ENCODE data around the gene FRMD4A.
A peak's percentile ranks its signal among the peaks of the same experiment; 100 is the strongest.
"Not testable (repeated sequence)": the region's sequence is repeated elsewhere in the genome, so short reads cannot be mapped to it uniquely, and the experiment has no call there.

The FRMD4A gene

DNA sequence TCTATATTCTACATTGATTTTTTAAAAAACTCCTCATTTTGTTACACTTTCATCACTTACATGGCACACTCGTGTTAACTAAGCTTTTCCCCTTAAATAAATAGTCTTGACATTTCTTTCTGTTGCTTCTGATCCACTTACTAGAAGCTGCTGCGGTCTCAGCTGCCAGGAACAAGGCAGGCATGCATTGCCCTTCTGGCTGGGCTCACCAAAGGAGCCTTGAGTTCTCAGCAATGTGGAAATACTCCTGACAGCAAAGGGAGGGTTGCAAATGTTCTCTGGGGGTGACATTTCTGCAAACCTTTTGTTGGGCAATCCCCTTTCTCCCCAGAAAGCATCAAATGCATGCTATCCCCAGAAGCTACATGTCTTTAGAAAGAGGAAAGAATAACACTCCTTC is 393.9 kb downstream of the FRMD4A start:
- no peak for DNase-seq

DNA sequence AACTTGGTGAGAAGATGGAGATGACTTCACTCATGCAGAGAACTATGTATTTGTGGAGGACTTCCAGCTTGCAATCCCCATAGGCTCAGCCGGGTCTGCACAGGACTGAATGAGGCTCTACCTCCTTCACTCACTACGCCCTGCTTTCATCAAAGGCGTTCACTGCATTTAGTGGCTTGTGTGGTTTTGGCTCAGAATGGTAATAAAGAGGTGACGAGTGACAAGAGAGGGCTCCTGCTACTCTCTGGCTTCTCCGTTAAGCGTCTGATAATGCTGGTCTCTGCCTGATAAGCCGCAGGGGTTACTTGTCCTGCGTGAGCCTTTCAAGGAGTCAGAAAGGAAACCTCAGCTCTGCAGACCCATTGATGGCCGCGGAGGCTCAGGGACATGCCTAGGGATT is 400.6 kb downstream of the FRMD4A start:
- peak; percentile 46 for DNase-seq

DNA sequence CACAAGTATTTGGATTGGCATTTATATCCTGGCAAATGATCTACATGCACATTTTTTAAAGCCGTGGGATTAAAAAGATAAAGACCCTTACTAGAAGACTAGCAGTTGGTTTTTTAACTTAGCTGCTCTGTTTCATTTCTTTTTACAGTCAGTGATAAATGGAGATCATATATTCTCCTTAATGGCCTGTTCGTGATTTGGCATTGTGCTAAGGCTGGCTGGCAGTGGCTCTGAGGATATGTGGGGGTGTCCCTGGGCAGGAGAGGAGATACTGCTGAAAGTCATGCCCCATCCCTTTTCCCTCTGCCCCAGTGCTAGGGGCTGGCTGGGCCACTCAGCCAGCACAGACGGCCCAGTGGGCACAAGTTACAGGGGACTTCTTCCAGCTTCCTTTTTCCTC is 402.3 kb downstream of the FRMD4A start:
- DNase-seq = no peak

DNA sequence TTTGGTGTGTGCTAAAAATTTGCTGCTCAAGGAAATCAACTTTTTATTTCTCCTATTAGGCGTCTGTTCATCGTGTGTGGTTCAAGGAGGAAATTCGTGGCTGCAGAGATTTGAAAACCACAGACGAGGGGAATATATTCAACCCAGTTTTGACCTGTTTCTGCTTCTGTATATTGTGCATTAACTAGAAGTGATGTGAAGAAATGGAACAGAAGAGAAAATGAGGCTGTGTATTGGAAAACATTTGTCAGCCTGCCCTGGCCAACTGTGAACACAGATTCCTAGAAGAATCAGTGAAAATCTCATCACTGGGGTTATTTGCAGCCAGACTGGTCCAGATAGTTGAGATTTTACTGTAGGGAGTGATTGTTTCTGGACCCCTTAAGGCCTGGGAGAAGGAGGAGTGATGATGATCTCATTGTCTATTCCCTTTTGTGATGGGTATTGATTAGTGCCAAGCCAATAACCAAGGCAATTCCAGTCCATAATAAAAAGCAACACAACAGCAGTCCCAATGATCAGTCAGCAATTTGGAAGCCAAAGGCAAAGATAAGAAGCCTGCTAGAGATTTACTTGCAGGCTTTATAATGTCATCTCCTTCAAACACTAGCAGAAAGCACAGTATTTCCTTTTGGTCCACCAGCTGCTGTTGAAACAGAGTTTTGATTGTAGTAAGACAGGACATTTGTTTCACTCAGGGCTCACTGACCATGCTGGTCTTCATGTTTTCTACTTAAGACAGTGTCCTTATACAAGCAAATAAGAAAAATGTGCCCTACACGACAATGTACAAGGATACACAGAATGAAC is 404.5 kb downstream of the FRMD4A start:
- no peak for DNase-seq

DNA sequence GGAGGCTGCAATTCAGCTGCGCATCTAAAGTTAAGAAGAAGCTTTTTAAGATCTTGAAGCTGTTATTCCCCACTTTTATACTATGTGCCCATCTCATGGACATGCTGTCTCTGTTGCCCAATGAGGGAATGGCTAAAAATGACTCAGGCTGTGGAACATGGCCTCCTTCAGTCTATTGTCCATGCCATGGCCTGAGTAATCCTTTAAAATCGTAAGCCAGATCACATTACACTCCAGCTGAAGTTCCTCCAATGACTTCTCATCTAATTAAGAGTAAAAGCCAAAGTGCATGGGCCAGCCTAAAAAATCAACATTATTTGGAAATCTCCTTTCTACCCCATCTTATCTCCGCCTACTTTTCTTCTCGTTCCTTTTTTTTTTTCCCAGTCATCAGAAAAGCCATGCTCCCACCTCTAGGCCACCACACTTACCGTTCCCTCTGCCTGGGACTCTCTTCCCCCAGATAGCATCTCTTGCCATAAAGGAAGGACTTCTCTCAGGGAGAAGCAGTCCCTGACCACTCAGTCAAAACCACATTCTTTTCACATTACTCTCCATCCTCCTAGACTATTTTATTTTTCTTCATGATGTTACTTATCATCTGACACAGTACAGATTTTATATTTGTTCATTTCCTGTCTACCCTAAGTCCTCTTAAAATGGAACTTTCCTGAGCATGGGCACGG is 406.5 kb downstream of the FRMD4A start:
- no peak for DNase-seq

DNA sequence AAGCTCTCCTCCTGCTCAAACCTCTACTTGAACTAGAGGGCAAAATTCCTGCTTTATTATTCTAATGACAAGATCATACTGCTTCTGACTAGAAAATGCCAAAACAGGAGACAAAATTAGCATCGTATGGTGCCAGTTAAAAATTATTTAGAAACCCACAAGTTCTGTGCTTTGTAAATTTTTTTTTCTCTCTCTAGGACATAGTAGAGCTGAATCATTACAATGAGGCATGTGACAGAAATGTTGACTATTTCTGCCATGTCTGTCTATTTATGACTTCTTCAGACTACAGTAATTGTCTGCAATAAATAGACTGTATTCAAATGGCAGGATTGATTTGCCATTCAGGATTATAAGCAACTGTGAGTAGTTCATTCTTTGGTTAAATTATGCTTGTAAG is 408.1 kb downstream of the FRMD4A start:
- no peak for DNase-seq

DNA sequence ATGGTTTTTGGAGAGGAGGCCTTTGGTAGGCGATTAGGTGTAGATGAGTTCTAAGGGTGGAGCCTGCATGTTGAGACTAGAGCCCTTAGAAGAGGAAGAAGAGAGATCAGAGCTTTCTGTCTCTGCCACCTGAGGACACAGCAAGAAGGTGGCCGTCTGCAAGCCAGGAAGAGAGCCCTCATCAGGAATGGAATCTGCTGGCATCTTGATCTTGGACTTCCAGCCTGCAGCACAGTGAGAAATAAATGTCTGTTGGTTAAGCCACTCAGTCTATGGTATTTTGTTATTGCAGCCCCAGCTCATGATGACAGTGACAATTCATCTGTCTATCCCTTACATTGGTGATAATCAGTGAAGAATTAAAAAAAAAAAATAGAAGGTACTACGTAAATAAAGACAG is 408.8 kb downstream of the FRMD4A start:
- DNase-seq = no peak

DNA sequence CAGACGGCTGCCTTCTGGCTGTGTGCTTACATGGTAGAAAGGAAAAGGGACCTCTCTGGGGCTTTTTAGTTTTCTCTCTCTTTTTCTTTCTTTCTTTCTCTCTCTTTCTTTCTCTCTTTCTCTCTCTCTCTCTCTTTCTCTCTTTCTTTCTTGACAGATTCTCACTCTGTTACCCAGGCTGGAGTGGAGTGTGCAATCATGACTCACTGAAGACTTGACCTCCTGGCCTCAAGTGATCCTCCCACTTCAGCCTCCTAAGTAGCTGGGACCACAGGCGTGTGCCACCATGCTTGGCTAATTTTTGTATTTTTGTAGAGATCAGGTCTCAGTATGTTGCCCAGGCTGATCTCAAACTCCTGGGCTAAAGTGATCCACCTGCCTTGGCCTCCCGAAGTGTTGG is 409.6 kb downstream of the FRMD4A start:
- not testable (repeated sequence) for DNase-seq

DNA sequence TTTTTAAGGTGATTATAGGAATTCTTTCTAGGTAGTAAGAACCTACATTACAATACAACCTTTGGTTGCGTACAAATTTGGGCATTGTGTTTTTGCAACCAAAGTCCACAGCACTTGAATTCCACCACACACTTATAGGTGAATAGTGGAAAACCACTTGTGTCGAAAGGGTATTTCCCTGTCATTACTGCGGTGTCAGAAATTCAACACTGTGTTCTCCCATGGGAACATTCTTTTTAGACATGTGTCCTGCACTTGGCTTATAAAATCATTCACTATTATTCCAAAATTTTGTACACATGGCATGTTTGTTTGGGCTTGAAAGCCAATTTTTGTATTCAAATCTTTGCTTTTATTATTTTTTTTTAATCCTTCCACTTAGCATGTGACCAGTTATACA is 410.3 kb downstream of the FRMD4A start:
- no peak for DNase-seq

DNA sequence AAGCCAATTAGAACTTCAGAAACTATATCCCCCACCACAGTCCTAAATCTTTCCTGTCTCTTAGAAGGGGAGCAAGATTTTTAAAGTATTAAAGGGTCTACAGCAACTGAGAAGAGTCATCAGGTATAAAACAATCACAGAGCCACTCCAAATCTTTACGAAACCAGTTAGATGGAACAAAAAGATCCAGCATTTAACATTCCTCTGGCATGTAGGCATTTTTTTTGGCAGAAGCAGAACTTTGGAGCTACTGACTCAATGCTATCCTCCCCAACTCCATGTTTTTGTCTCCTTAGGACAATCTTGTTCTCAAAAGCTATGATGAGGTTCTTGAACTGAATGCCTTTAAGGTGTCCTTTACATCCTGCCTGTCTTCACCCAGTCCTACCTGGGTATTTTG is 410.7 kb downstream of the FRMD4A start:
- no peak for DNase-seq

DNA sequence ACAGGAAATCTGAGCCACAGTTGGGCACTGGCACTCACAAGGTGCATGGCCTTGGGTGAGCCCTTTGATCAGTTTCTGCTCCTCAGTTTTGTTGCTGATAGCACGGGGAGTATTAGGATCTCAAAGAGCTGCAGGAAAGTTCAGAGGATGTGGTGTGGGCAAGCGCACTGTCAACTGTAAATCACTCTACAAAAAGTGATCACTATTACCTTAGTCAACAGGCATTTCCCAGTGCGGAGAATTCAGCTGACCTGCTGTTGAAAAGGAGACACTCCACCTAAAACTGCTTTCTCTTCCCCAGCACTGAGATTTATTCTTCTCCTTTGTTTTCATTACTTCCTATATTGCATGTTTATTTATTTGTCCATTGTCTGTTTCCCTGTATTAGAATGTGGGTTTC is 412.9 kb downstream of the FRMD4A start:
- DNase-seq = no peak

DNA sequence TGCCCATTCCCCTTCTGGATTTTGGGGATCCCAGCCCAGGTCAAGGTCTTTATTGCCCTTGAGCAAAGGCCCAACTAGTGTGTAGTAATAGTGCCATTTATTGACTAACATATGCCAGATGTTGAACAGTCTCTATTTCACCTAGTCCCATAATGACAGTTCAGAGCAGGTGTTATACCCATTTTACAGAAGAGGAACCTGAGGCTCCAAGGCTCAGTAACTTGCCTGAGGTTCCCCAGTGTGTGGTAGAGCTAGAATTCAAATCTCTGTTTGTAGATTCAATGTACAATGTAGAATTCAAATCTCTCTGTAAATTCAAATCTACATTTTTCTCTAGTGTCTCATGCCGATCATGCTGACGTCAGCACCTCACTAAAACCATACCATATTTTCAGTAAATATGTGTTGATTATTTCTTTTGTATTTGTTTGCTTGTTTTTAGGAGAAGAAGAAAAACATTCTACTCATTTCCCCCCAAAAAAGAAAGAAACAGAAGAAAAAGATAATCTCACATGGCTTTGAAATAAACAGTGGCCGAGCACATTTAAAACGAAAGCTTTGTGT is 414.3 kb downstream of the FRMD4A start:
- no peak for DNase-seq

DNA sequence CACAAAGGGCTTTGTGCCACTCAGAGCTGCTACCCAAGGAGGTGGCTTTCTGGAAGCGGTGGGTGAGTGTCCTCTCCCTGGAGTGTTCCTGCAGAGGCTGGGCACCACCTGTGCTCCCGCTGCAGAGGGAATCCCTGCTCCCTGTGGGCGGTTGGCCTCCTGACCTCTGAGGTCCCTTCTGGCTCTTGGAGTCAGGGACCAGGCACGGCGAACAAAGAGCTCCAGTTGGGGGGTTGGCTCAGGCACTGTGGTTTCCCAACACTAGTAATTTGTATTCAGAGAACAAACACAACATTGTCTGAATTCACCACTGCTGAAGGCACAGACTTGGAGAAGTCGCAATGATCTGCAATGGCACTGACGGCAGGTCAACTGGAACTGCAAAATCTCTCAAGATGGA is 415.0 kb downstream of the FRMD4A start:
- no peak for DNase-seq

DNA sequence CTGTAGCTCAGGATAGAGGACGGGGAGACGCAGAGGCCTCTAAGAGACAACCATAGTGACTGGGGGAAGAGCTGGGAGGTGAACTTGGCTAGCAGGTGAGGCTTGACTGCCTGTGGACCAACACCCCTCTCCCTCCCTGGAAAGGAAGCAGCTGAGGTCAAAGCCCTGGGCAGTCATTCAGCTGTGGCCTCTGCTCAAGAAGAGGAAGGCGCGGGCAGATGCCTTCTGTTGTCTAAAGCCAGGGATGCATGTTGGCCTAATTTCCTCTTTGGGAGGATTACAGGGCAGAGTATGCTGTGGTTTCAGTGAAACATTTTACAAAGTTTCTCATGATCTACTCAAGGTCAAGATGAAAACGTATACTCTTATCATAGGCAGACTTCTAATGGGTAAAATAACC is 416.8 kb downstream of the FRMD4A start:
- no peak for DNase-seq

DNA sequence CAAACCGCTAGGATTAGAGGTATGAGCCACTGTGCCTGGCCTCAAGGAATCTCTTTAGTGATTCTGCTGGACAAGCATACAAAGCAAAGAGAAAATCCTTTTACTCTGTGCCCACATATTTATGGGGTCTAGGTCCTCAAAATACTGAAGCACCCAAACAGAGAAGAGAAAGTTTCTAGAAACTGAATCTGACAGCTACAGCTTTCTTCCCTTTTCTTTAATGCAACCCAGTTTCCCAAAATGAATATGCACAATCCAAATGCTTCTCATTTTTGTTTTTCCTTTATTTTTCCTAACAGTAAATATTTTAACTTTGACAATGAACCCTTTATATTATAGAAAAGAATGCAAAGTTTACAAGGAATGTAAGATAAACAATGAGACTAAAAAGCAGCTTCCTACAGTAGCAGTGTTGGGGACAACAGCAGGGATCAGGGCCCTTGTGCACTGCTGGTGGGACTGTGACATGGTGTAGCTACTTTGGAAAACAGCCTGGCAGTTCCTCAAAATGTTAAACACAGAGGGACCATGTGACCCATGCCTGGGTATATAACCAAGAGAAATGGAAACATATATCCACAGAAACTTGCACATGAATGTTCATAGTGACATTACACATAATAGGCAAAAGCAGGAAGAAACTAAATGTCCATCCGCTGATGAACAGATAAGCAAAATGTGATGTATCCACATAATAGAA is 418.8 kb downstream of the FRMD4A start:
- no peak for DNase-seq

DNA sequence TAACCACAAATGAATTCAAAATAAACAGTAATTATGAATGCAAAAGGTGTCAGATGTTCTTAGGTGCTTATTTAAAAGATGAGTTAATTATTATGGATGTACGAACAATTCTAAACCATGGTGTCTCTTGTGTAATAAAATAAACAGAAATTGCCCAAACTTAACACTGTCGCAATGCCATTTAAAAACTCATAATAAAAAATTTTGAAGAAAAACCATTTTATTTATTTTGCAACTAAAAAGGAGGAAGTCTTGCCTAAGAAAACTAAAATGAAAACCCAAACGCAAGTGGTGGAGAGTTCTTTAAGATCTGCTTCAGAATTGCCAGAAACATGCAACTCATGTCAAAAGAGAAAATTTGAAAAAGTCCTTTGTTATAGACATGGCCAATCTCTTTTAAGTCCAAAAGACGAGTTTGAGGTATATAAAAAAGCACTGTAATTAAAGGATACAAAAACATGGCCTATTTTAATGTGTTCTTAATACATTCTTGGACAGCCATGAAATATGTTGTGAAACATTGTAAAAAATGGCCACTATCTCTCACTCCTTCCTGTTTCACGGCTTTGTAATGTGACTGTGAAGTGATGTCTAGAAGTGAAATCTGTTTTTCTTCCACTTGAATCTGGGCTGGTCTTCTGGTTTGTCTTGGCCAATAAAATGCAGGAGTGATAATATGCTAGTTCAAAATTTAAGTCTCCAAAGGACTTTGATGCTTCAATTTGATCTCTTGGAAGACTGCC is 421.0 kb downstream of the FRMD4A start:
- DNase-seq = no peak

DNA sequence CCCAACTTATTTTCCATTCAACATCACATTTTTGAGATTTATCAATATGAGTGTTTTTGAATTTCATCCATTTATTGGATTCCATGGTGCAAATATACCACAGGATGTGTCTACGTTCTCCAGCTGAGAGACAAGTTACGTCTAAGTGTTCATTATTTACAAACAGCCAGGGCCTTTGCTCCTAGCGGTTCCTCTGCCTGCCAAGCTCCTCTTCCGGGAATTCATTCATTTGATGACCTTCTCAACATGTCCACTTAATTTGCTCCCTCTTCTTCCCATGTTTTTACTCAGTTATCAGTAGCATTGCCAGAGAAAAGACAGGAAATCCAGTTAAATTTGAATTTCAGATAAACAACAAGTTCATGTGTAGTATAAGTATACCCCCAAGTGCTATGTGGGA is 422.2 kb downstream of the FRMD4A start:
- no peak for DNase-seq

DNA sequence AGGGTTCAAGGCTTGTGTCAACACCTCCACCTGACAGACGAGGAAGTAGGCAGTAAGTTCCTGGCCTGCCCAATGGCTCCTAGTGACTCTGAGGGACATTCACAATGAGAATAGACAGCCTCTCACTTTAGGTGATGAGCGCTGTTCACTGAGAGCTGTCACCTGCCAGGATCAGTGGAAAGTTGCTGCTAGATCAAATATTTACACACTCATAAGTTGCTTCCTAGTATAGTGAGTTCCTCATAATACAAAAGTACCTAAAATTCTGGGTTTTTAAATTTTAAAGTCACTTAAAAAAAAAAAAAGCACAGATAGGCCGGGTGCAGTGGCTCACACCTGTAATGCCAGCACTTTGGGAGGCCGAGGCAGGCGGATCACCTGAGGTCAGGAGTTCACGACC is 423.2 kb downstream of the FRMD4A start:
- DNase-seq = no peak

DNA sequence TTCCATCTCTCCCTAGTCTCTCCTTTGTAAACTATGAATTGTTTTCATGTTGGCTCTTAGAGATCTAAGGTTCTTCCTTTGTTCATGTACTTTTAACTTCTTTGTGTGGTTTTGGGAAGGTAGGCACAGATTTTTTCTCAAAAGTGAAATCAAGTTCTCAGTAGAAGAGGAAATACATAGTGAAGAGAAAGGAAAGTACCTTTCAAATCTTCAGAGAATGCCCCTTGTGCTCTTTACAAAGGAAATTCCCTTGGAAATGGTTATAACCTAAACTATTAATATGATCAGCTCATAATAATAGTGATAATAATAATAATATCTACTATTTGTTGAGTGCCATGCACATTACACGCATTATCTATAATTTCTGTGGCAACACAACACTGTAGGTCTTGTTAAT is 425.4 kb downstream of the FRMD4A start:
- no peak for DNase-seq

DNA sequence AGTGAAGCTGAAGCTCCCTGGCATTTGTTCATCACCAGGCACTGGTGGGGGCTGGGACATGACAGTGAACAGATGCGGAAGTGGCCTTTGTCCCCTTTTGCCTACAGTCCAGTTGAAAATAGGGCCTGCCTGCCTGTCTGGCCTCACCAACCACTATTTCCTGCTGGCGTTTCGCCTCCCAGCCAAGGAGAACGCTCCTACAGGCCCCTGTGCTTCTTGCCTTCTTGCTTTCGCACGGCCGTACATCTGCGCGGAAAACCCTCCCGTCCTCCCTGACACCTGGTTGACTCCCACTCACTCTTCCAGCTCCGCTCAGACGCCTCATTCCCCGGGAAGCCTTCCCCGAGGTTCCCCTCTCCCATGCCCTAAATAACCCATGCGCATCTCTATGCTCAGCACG is 426.7 kb downstream of the FRMD4A start:
- DNase-seq = no peak

DNA sequence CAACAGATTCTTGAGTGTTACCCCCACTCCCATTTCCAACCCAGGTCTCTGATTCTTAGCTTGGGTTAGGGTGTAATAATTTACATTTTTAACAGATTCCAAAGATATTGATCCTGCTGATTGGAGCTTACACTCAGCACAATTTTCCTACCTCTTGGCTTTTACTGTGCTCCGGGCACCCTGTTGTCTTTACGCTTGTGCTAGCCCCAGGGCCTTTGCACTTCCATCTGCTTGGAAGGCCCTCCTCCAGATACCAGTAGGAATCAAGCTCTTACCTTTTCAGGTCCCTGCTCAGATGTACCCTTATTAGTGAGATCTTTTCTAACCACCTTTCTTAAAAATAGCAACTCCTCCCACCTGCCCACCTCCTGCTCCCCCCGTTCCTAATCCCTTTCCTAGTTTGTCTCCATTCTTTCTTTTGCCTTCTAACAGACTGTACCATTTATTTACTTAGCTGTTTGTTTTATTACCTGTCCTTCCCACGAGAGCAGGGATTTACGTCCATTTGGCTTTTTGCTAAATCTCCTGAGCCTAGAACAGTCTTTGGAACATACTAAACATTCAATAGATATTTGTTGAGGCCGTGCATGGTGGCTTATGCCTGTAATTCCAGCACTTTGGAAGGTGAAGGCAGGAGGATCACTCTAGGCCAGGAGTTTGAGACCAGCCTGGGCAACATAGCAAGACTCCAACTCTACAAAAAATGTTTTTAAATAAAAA is 427.7 kb downstream of the FRMD4A start:
- no peak for DNase-seq

DNA sequence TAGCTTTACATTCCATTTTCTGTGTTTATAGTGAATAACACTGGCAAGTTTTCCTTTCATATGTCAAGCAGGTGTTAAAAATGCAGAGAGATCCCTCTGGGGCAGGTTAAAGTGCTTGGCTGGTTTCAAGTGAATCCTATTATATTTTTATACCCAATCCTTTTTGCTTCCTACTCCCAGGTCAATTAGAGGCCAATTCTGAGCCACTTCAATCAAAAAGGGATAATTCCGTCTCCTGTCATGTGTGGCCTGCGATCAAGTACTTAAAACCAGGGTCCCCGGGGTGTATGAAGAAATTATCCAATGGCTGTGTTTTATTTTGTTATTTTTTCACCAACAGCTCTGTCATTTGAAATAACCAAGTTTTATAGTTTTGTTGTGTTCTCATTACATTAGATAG is 430.8 kb downstream of the FRMD4A start:
- no peak for DNase-seq

Measured in CD4-positive, alpha-beta T cell treated with Interleukin-17A for 4 hours (primary cell).